ENCODE measurements around the gene MSX1.

DNA sequence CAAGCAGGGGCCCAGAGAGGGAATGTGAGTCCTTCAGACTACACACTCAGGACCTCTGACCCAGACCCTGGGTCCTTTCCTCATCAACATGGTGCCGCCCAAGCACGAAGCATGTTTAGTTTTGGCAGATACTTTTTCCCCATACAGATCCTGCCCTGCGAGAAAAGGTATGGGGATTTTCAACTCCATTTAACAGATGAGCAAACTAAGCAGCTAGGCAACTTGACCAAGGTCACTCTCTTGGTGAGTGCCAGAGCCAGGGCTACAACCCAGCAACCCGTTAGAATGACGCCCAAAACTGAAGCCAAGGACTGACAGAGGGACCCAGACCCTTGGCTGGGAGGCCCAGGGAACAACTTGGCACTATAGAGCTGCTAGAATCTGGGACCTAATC lies 40.3 kb upstream of the MSX1 start:
- TF ChIP-seq POLR2AphosphoS5 (IDR thresholded peaks at IDR 0.05; ENCODE audit: low read depth, low read length) (no peak), POLR2A (IDR thresholded peaks at IDR 0.05; ENCODE audit: low read depth, low read length) (no peak), SPI1 (IDR thresholded peaks at IDR 0.05; ENCODE audit: low read depth, low read length) (no peak), TAF1 (IDR thresholded peaks at IDR 0.05; ENCODE audit: low read depth, low read length) (no peak), PAX5 (IDR thresholded peaks at IDR 0.05; ENCODE audit: insufficient read depth, low read length, severe bottlenecking) (no peak)

Measured in GM12891 (cell line).